Measurements from ENCODE around the gene GRM4. TPM values are rescaled to one million over a fixed set of nuclear protein-coding genes. Genes with fewer than 3 reads are reported as not detected.

The GRM4 gene
- total and polyA plus RNA-seq, 10 donors, result 0.02 to 0.26 (median 0.09) TPM; not detected in 3

GRCh38 chr6:34179106-34179720 lies 33.3 kb upstream of the GRM4 start:
- Histone ChIP-seq H3K4me3 (no peak overlapping the region), H3K9me3 (peaks cover 0 to 17% (median 14%) of the 10 kb centered on the region in 8 donors), H3K36me3 (no peaks in the 10 kb centered on the region), H3K4me1 (peaks cover 0 to 27% (median 19%) of the 10 kb centered on the region in 6 donors), H3K27ac (no peak overlapping the region), H3K27me3 (replicated peaks in 1 of 7) (no peaks in the 10 kb centered on the region)
- intact Hi-C loops (cut with DNase I; ENCODE audit: low total_unique reads), result no loop called here
- DNase-seq, result no peak
- TF ChIP-seq CTCF (IDR thresholded peaks at IDR 0.05 in 8 of 11, conservative IDR thresholded peaks at IDR 0.05 in 3 of 11), result no peak
- TF ChIP-seq POLR2AphosphoS5 (IDR thresholded peaks at IDR 0.05), result no peak
- no peak for TF ChIP-seq POLR2A (IDR thresholded peaks at IDR 0.05)
- 71 to 82% (median 78%) methylated on average over 10 to 12 of the region's 12 CpGs for WGBS, 5 donors

- DNase-seq, result no peak
- WGBS, 5 donors, result 93 to 95% (median 95%) methylated on average over 6 to 19 of the region's 19 CpGs
- no peaks in the 10 kb centered on the region for H3K36me3 ChIP-seq
- no peaks in the 10 kb centered on the region for H3K27me3 ChIP-seq (replicated peaks in 1 of 7)
- H3K4me1 ChIP-seq, result peaks cover 0 to 21% (median 16%) of the 10 kb centered on the region in 6 donors
- intact Hi-C loops (cut with DNase I; ENCODE audit: low total_unique reads), result no loop called here
- TF ChIP-seq POLR2A (IDR thresholded peaks at IDR 0.05), result no peak
- no peak for TF ChIP-seq CTCF (IDR thresholded peaks at IDR 0.05 in 8 of 11, conservative IDR thresholded peaks at IDR 0.05 in 3 of 11)
- no peak for TF ChIP-seq POLR2AphosphoS5 (IDR thresholded peaks at IDR 0.05)
- no peak overlapping the region for H3K4me3 ChIP-seq
- peaks cover 0 to 11% (median 9%) of the 10 kb centered on the region in 8 donors for H3K9me3 ChIP-seq
- no peak overlapping the region for H3K27ac ChIP-seq
Observed at GRCh38 chr6:34178357-34179105, 32.6 kb upstream of the GRM4 start.

GRCh38 chr6:34177181-34177591 lies 31.3 kb upstream of the GRM4 start:
- H3K4me3 ChIP-seq, result no peak overlapping the region
- H3K9me3 ChIP-seq, result no peaks in the 10 kb centered on the region
- intact Hi-C loops (cut with DNase I; ENCODE audit: low total_unique reads), result no loop called here
- H3K36me3 ChIP-seq, result no peaks in the 10 kb centered on the region
- peak; percentile 55 for DNase-seq
- 82 to 94% (median 92%) methylated on average over 4 to 5 of the region's 5 CpGs for WGBS, 5 donors
- no peak for TF ChIP-seq POLR2A (IDR thresholded peaks at IDR 0.05)
- TF ChIP-seq CTCF (IDR thresholded peaks at IDR 0.05 in 8 of 11, conservative IDR thresholded peaks at IDR 0.05 in 3 of 11), result no peak
- H3K4me1 ChIP-seq, result peaks cover 0 to 8% (median 4%) of the 10 kb centered on the region in 6 donors
- no peaks in the 10 kb centered on the region for H3K27me3 ChIP-seq (replicated peaks in 1 of 7)
- H3K27ac ChIP-seq, result no peak overlapping the region
